ENCODE results near the gene ZNF613. TPM values are rescaled to one million over a fixed set of nuclear protein-coding genes. Genes with fewer than 3 reads are reported as not detected.
A peak's percentile ranks its signal among the peaks of the same experiment; 100 is the strongest.
"Not testable (repeated sequence)": the region's sequence is repeated elsewhere in the genome, so short reads cannot be mapped to it uniquely, and the experiment has no call there.

The ZNF613 gene
- total RNA-seq (1 to 10 TPM; 2.0 to 3.3 TPM), total RNA-seq (2.3 to 22.4 reads per million in 2 donors)

DNA sequence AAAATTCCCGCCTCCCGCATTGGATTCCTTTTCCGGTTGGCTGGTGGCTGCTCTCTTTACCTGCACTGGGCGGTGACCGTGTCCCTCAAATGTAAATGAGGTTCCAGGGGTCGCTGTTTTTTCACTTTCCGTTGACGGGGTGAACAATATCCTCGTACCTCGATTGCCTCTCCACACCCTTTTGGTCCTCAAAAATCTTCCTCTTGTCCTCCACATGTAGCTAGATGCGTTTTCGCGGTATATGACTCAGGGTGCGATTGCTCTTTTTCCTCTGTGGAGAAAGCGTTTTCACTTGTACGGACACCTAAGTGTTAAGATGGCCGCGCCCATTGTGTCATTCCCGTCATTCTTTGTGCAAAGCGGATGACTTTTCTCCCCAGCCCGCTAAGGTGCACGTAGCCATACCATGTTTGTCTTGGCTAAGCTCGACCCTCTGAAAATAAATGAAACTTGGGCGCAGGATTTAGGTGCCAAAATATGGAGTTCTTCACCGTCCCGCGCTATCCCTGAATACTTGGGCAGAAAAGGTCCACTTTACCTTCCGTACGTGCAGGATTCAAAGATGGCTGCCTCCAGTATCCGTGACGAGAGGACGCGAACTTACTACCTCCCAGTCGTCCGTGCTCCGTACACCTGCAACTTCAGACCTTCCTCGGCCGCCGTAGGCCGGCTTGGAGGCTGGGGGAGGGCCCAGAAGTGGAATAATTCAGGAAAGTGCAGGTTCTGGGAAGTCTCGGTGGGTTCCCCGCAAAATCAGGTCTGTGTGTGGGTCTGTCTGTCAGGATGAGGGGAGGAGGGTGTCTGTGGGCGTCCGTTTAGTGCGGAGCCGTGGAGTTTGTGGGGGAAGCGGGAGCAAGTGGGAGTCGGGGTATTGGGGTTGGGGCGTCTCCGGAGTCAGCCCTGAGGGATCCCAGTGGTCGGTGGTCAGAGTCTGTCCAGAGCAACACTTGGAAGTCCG lies at the start of gene ZNF613:
TSS of gene ZNF613 (plus strand) at position 689 of the 958 bp plus-strand sequence. CDS start 8,749 bp downstream, outside the sequence.
- H3K9me3 ChIP-seq (ENCODE audit: control insufficient read depth, low read length, poor library complexity, severe bottlenecking): peaks cover 8% of the 10 kb centered on the region
- ATAC-seq (peak; percentile 93), DNase-seq (peak; percentile 47 to 68 (median 62))
- Mint-ChIP-seq H3K27ac (peak within 1 kb of the TSS; percentile 87), H3K36me3 (ENCODE audit: low read depth) (peaks cover 15% of the 10 kb centered on the region), H3K27me3 (no peaks in the 10 kb centered on the region), H3K4me3 (peak within 1 kb of the TSS; percentile 94), H3K4me1 (peaks cover 7% of the 10 kb centered on the region)

- DNase-seq (no peak), ATAC-seq (no peak)
- Mint-ChIP-seq H3K36me3 (ENCODE audit: low read depth) (peaks cover 14% of the 10 kb centered on the region), H3K4me3 (no peak overlapping the region), H3K4me1 (no peaks in the 10 kb centered on the region), H3K27ac (no peak overlapping the region), H3K27me3 (no peaks in the 10 kb centered on the region)
- H3K9me3 ChIP-seq (ENCODE audit: control insufficient read depth, low read length, poor library complexity, severe bottlenecking): peaks cover 39% of the 10 kb centered on the region
Measured at GRCh38 chr19:51882518-51882917, 44.8 kb upstream of the ZNF613 start.

DNA sequence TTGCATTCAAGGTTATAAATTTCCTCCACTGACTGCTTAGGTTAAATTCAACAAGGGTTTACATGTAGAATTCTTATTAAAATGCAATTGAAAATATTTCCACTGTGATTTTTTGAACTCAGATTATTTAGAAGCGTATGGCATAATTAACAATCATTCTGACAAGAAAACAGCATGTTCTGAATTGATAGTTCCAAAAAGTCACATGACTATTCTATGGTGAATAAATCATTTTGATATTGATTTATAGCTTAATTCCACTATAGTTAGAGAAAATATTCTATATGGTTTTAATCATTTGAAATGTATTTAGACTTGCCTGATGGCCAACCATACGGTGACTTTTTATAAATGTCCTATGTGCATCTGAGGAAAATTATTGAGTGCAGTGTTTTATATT lies 42.6 kb upstream of the ZNF613 start:
- peaks cover 44% of the 10 kb centered on the region for H3K9me3 ChIP-seq (ENCODE audit: control insufficient read depth, low read length, poor library complexity, severe bottlenecking)
- no peaks in the 10 kb centered on the region for H3K27me3 Mint-ChIP-seq
- ATAC-seq: no peak
- DNase-seq: no peak
- H3K4me3 Mint-ChIP-seq: no peak overlapping the region
- peaks cover 12% of the 10 kb centered on the region for H3K36me3 Mint-ChIP-seq (ENCODE audit: low read depth)
- H3K27ac Mint-ChIP-seq: no peak overlapping the region
- no peaks in the 10 kb centered on the region for H3K4me1 Mint-ChIP-seq

DNA sequence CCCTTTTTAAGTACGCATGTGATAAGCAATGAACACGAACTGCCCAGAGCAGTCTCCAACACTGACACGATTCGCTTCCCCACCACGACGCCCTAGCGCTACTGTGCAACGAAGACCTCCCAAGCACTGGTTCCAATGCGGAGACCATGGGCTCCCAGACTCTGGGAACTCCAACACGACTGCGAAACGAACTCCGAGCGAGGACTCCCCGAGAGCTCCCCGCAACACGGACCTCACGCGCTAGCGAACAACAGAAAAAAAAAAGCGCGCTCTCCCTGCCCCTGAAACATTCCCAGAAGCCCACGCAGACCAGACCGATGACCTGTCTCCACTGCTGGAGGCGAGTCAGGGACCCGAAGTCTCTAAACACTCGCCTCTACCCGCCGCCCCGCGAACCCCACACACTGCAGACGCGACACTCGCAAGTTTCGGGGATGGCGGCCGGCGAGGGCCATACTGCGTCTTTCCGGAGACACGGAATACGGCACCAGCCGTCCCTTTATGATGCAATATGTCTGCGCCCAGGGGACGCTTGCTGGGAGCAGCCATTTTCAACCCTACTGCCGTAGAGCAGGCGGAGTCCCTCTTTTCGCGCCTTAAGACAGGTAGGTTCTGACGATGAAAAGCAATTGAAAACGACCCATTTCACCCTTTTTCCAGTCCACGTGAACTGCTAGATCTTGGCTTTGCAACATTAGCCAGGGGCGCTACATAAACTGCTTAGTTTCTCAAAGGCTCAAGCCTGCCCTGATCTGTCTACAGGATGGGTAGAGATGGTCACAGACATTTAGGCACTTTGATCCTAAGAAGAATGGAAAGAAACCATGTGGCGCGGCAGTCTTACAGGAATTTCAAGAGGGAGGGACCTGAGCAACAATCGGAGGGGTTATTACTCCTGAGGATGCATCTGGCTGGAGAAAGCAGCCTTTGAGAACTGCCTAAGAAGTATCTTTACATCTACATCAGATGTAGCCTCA lies 39.5 kb upstream of the ZNF613 start, which contains the start of gene ZNF577:
TSS of gene ZNF577 (minus strand) at position 430 of the 977 bp plus-strand sequence. CDS start 7,569 bp downstream, outside the sequence.
- Mint-ChIP-seq H3K4me3 (peak within 1 kb of the TSS; percentile 92), H3K36me3 (ENCODE audit: low read depth) (peaks cover 5% of the 10 kb centered on the region), H3K27me3 (no peaks in the 10 kb centered on the region), H3K27ac (peak within 1 kb of the TSS; percentile 88), H3K4me1 (no peaks in the 10 kb centered on the region)
- peaks cover 55% of the 10 kb centered on the region for H3K9me3 ChIP-seq (ENCODE audit: control insufficient read depth, low read length, poor library complexity, severe bottlenecking)
- DNase-seq (peak; percentile 52 to 59 (median 58)), ATAC-seq (peak; percentile 97)

DNA sequence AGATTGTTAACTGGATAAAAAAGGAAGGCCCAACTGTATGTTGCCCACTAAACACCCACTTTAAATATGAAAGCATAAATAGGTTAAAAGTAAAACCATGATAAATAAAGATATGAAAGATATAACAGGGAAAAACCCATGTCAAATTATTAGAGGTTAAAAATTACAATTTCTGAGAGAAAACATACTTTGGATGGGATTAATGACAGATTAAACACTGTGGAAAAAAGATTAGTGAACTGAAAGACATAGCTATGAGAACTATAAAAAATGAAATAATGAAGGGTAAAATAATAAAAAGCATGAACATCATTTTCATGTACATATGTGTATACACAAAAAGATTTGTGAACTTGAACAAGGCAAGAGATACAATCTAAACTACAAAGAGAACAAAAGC lies 37.3 kb upstream of the ZNF613 start:
- peaks cover 62% of the 10 kb centered on the region for H3K9me3 ChIP-seq (ENCODE audit: control insufficient read depth, low read length, poor library complexity, severe bottlenecking)
- Mint-ChIP-seq H3K27ac (no peak overlapping the region), H3K27me3 (no peaks in the 10 kb centered on the region), H3K4me1 (no peaks in the 10 kb centered on the region), H3K36me3 (ENCODE audit: low read depth) (peaks cover 12% of the 10 kb centered on the region), H3K4me3 (no peak overlapping the region)
- no peak for ATAC-seq
- no peak for DNase-seq

DNA sequence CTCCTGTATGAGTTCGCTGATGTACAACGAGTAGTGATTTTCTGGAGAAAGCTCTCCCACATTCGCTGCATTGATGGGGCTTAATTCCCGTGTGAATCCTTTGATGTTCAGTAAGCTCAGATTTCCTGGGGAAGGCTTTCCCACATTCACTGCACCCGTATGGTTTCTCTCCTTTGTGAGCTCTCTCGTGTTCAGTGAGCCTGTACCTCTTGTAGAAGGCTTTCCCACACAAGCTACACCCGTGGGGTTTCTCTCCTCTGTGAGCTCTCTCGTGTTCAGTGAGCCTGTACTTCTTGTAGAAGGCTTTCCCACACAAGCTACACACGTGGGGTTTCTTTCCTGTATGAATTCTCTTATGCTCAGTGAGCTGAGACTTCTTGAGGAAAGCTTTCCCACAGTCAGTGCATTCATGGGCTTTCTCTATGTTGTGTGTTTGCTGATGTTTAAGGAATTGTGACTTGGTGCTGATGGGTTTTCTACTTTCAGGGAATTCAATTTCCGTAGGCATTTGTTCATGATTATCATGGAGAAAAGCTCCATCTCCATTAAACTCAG lies 36.0 kb upstream of the ZNF613 start:
- DNase-seq: no peak
- ATAC-seq: no peak
- Mint-ChIP-seq H3K27ac (no peak overlapping the region), H3K27me3 (no peaks in the 10 kb centered on the region), H3K4me1 (no peaks in the 10 kb centered on the region), H3K4me3 (no peak overlapping the region), H3K36me3 (ENCODE audit: low read depth) (peaks cover 13% of the 10 kb centered on the region)
- H3K9me3 ChIP-seq (ENCODE audit: control insufficient read depth, low read length, poor library complexity, severe bottlenecking): peaks cover 62% of the 10 kb centered on the region

DNA sequence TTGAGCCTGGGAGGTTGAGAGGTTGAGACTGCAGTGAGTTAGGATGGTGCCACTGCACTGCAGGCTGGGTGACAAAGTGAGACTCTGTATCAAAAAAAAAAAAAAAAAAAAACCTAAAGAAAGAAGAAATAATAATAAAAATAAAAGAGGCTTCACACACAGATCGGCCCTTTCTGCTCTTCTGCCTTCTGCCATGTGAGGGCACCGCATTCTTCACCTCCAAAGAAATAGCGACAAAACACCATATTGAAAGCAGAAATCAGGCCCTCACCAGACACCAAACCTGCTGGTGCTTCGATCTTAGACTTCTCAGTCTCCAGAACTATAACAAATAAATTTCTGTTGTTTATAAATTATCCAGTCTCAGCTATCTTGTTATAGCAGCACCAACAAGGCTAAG lies 25.4 kb upstream of the ZNF613 start:
- ATAC-seq: no peak
- H3K27me3 Mint-ChIP-seq: no peaks in the 10 kb centered on the region
- peaks cover 9% of the 10 kb centered on the region for H3K36me3 Mint-ChIP-seq (ENCODE audit: low read depth)
- H3K27ac Mint-ChIP-seq: no peak overlapping the region
- peaks cover 3% of the 10 kb centered on the region for H3K4me1 Mint-ChIP-seq
- no peak overlapping the region for H3K4me3 Mint-ChIP-seq
- H3K9me3 ChIP-seq (ENCODE audit: control insufficient read depth, low read length, poor library complexity, severe bottlenecking): peaks cover 46% of the 10 kb centered on the region
- DNase-seq: no peak

- Mint-ChIP-seq H3K27ac (no peak overlapping the region), H3K36me3 (ENCODE audit: low read depth) (peaks cover 6% of the 10 kb centered on the region), H3K4me3 (peak overlapping the region; percentile 5), H3K27me3 (peaks cover 6% of the 10 kb centered on the region), H3K4me1 (peaks cover 3% of the 10 kb centered on the region)
- ATAC-seq (no peak), DNase-seq (no peak)
- peaks cover 35% of the 10 kb centered on the region for H3K9me3 ChIP-seq (ENCODE audit: control insufficient read depth, low read length, poor library complexity, severe bottlenecking)
Measured at GRCh38 chr19:51903192-51903591, 24.1 kb upstream of the ZNF613 start.

- H3K36me3 Mint-ChIP-seq (ENCODE audit: low read depth): peaks cover 6% of the 10 kb centered on the region
- H3K27me3 Mint-ChIP-seq: peaks cover 6% of the 10 kb centered on the region
- H3K4me1 Mint-ChIP-seq: peaks cover 3% of the 10 kb centered on the region
- H3K9me3 ChIP-seq (ENCODE audit: control insufficient read depth, low read length, poor library complexity, severe bottlenecking): peaks cover 24% of the 10 kb centered on the region
- peak; percentile 52 to 73 (median 54) for DNase-seq
- H3K4me3 Mint-ChIP-seq: peak within 1 kb of the TSS; percentile 92
- peak within 1 kb of the TSS; percentile 80 for H3K27ac Mint-ChIP-seq
- ATAC-seq: peak; percentile 97
Measured at GRCh38 chr19:51904331-51905165, 22.7 kb upstream of the ZNF613 start, which contains the start of gene ZNF649. TSS of gene ZNF649 (minus strand) at chr19:51905017. CDS start at chr19:51900107, 4,910 bp downstream.

- peaks cover 6% of the 10 kb centered on the region for H3K36me3 Mint-ChIP-seq (ENCODE audit: low read depth)
- peaks cover 18% of the 10 kb centered on the region for H3K9me3 ChIP-seq (ENCODE audit: control insufficient read depth, low read length, poor library complexity, severe bottlenecking)
- ATAC-seq: peak; percentile 22
- H3K27ac Mint-ChIP-seq: peak overlapping the region; percentile 80
- peaks cover 3% of the 10 kb centered on the region for H3K4me1 Mint-ChIP-seq
- no peak for DNase-seq
- peaks cover 6% of the 10 kb centered on the region for H3K27me3 Mint-ChIP-seq
- peak overlapping the region; percentile 92 for H3K4me3 Mint-ChIP-seq
Measured at GRCh38 chr19:51905206-51905605, 22.1 kb upstream of the ZNF613 start.

- not testable (repeated sequence) for H3K27ac Mint-ChIP-seq; ATAC-seq; DNase-seq; H3K36me3 Mint-ChIP-seq (ENCODE audit: low read depth); H3K4me3 Mint-ChIP-seq; H3K27me3 Mint-ChIP-seq; H3K4me1 Mint-ChIP-seq
- H3K9me3 ChIP-seq (ENCODE audit: control insufficient read depth, low read length, poor library complexity, severe bottlenecking): peaks cover 14% of the 10 kb centered on the region
Measured at GRCh38 chr19:51905639-51906038, 21.6 kb upstream of the ZNF613 start.

- H3K27ac Mint-ChIP-seq; H3K27me3 Mint-ChIP-seq; H3K4me3 Mint-ChIP-seq; H3K36me3 Mint-ChIP-seq (ENCODE audit: low read depth); H3K4me1 Mint-ChIP-seq; ATAC-seq; DNase-seq: not testable (repeated sequence)
- H3K9me3 ChIP-seq (ENCODE audit: control insufficient read depth, low read length, poor library complexity, severe bottlenecking): peaks cover 14% of the 10 kb centered on the region
Measured at GRCh38 chr19:51906108-51906507, 21.2 kb upstream of the ZNF613 start.
